RWPE2 (cell line): Measurements from ENCODE around the gene MACROD2.
"Not testable (repeated sequence)": the region's sequence is repeated elsewhere in the genome, so short reads cannot be mapped to it uniquely, and the experiment has no call there.

Experiments used
- ATAC-seq: fragments of 200-7000 bp; cut with Tn5 transposase; 3 replicates; pipeline ENCODE4 v1.9.1; 2021; ENCODE audit warnings: low read depth
- DNase-seq: peaks from one replicate; pipeline ENCODE4 v3.0.0-alpha.2; 2020; ENCODE audit warnings: low spot score
- H3K27ac ChIP-seq: fragments of 450-650 bp; 2 replicates; pipeline ENCODE4 v1.5.1; 2017; ENCODE audit warnings: mild to moderate bottlenecking; ENCODE audit not compliant: poor library complexity, severe bottlenecking
- H3K27me3 ChIP-seq: fragments of 250-450 bp; sonication (Bioruptor Pico); 2 replicates; pipeline ENCODE4 v1.5.1; 2021; ENCODE audit warnings: mild to moderate bottlenecking, moderate library complexity; ENCODE audit not compliant: insufficient read depth, poor library complexity, severe bottlenecking
- H3K36me3 ChIP-seq: fragments of 250-450 bp; sonication (Bioruptor Pico); 2 replicates; pipeline ENCODE4 v1.5.1; 2020; ENCODE audit warnings: low read depth, mild to moderate bottlenecking, moderate library complexity
- H3K4me1 ChIP-seq: fragments of 250-450 bp; sonication (Bioruptor Pico); 2 replicates; pipeline ENCODE4 v1.5.1; 2021; ENCODE audit warnings: mild to moderate bottlenecking, moderate library complexity; ENCODE audit not compliant: insufficient read depth, poor library complexity, severe bottlenecking
- H3K4me3 ChIP-seq: fragments of 250-450 bp; sonication (Bioruptor Pico); 2 replicates; pipeline ENCODE4 v1.5.1; 2021; ENCODE audit warnings: mild to moderate bottlenecking, moderate library complexity; ENCODE audit not compliant: severe bottlenecking
- H3K9me3 ChIP-seq: fragments of 250-450 bp; sonication (Bioruptor Pico); 2 replicates; pipeline ENCODE4 v1.5.1; 2021; ENCODE audit warnings: mild to moderate bottlenecking, moderate library complexity; ENCODE audit not compliant: severe bottlenecking
- TF ChIP-seq, protein P1 (sequence below): fragments of 450-650 bp; IDR thresholded peaks from one replicate; pipeline ENCODE4 v1.5.1; 2017; ENCODE audit warnings: mild to moderate bottlenecking, moderate library complexity; ENCODE audit not compliant: poor library complexity, severe bottlenecking

MACROD2 gene

GRCh38 chr20:14030991-14031390, 35.7 kb downstream of the MACROD2 start:
- no peaks in the 10 kb centered on the region for H3K36me3 ChIP-seq
- no peaks in the 10 kb centered on the region for H3K27me3 ChIP-seq
- TF ChIP-seq, protein P1, sequence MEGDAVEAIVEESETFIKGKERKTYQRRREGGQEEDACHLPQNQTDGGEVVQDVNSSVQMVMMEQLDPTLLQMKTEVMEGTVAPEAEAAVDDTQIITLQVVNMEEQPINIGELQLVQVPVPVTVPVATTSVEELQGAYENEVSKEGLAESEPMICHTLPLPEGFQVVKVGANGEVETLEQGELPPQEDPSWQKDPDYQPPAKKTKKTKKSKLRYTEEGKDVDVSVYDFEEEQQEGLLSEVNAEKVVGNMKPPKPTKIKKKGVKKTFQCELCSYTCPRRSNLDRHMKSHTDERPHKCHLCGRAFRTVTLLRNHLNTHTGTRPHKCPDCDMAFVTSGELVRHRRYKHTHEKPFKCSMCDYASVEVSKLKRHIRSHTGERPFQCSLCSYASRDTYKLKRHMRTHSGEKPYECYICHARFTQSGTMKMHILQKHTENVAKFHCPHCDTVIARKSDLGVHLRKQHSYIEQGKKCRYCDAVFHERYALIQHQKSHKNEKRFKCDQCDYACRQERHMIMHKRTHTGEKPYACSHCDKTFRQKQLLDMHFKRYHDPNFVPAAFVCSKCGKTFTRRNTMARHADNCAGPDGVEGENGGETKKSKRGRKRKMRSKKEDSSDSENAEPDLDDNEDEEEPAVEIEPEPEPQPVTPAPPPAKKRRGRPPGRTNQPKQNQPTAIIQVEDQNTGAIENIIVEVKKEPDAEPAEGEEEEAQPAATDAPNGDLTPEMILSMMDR, result no peak
- H3K9me3 ChIP-seq, result no peaks in the 10 kb centered on the region
- H3K4me3 ChIP-seq, result no peak overlapping the region
- no peak overlapping the region for H3K27ac ChIP-seq
- ATAC-seq (no peak), DNase-seq (no peak)
- H3K4me1 ChIP-seq, result no peaks in the 10 kb centered on the region

- no peak for ATAC-seq
- no peaks in the 10 kb centered on the region for H3K9me3 ChIP-seq
Measured at GRCh38 chr20:14033310-14033709, 38.0 kb downstream of the MACROD2 start.

DNA sequence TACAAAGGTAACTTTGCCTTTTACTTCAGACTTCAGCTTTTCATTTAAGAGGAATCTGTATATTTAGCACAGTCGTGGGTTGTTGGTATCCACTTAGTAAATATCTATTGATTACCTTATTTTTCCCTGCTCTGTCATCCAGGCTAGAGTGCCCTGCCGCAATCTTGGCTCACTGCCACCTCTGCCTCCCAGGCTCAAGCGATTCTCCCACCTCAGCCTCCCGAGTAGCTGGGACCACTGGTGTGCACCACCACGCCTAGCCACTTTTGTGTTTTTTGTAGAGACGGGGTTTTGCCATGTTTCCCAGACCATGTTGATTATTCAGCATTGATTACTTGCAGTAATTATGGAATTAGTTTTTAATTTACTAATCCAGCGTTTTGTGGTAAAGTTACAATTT, 41.3 kb downstream of the MACROD2 start:
- ATAC-seq (no peak), DNase-seq (no peak)
- TF ChIP-seq, protein P1, result no peak
- Histone ChIP-seq H3K9me3 (no peaks in the 10 kb centered on the region), H3K27me3 (no peaks in the 10 kb centered on the region), H3K27ac (no peak overlapping the region), H3K4me3 (no peak overlapping the region), H3K4me1 (no peaks in the 10 kb centered on the region), H3K36me3 (no peaks in the 10 kb centered on the region)

More at GRCh38 chr20:14033310-14033709, 38.0 kb downstream of the MACROD2 start:
- H3K4me3 ChIP-seq, result no peak overlapping the region
- no peaks in the 10 kb centered on the region for H3K36me3 ChIP-seq
- DNase-seq, result no peak
- no peaks in the 10 kb centered on the region for H3K27me3 ChIP-seq
- H3K4me1 ChIP-seq, result no peaks in the 10 kb centered on the region
- TF ChIP-seq, protein P1, result no peak
- H3K27ac ChIP-seq, result no peak overlapping the region

GRCh38 chr20:14044712-14045276, 49.5 kb downstream of the MACROD2 start:
- not testable (repeated sequence) for H3K27ac ChIP-seq, ATAC-seq, H3K4me1 ChIP-seq, DNase-seq, H3K27me3 ChIP-seq, H3K36me3 ChIP-seq, H3K4me3 ChIP-seq, H3K9me3 ChIP-seq

DNA sequence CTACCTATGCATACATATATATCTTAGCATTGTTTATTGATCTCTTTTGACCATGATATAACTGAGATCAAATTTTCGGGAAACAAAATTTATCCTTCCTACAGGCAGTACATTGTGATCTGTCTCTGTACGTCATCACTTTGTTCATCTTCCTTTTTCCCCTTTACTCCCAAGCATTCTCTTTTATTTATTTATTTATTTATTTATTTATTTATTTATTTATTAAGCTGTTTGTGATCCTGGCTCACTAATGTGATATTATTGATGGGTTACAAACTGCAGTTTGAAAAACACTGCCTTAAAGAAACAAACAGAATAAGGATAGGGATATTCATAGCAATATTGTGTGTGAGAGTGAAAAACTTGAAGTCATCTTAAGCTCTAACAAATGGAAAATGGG, 51.2 kb downstream of the MACROD2 start:
- DNase-seq, result no peak
- TF ChIP-seq, protein P1, result no peak
- ATAC-seq, result no peak

More for the DNA sequence above, 51.2 kb downstream of the MACROD2 start:
- Histone ChIP-seq H3K4me1 (no peaks in the 10 kb centered on the region), H3K27ac (no peak overlapping the region), H3K4me3 (no peak overlapping the region), H3K9me3 (no peaks in the 10 kb centered on the region), H3K36me3 (no peaks in the 10 kb centered on the region), H3K27me3 (no peaks in the 10 kb centered on the region)
